ENCODE data around the gene PC.
A peak's percentile ranks its signal among the peaks of the same experiment; 100 is the strongest.

The PC gene

GRCh38 chr11:66885950-66886440 lies 72.2 kb downstream of the PC start:
- H3K36me3 Mint-ChIP-seq (ENCODE audit: low read depth), result no peaks in the 10 kb centered on the region
- H3K4me3 Mint-ChIP-seq, result no peak overlapping the region
- peaks cover 4% of the 10 kb centered on the region for H3K27me3 Mint-ChIP-seq (ENCODE audit: low read depth)
- H3K4me1 Mint-ChIP-seq, result peaks cover 50% of the 10 kb centered on the region
- TF ChIP-seq CTCF (IDR thresholded peaks at IDR 0.05; ENCODE audit: unreplicated experiment in 3 of 3), result no peak
- peak overlapping the region in 2 of 3 experiments; percentile 13 to 71 for H3K27ac Mint-ChIP-seq
- H3K9me3 Mint-ChIP-seq, result no peaks in the 10 kb centered on the region

GRCh38 chr11:66885469-66885868 lies 72.7 kb downstream of the PC start:
- TF ChIP-seq CTCF (IDR thresholded peaks at IDR 0.05; ENCODE audit: unreplicated experiment in 3 of 3), result no peak
- Mint-ChIP-seq H3K27me3 (ENCODE audit: low read depth) (peaks cover 4% of the 10 kb centered on the region), H3K36me3 (ENCODE audit: low read depth) (no peaks in the 10 kb centered on the region), H3K27ac (no peak overlapping the region), H3K4me3 (no peak overlapping the region), H3K4me1 (peaks cover 55% of the 10 kb centered on the region), H3K9me3 (no peaks in the 10 kb centered on the region)

GRCh38 chr11:66884443-66884842 lies 73.7 kb downstream of the PC start:
- no peaks in the 10 kb centered on the region for H3K36me3 Mint-ChIP-seq (ENCODE audit: low read depth)
- H3K4me1 Mint-ChIP-seq, result peaks cover 60% of the 10 kb centered on the region
- H3K9me3 Mint-ChIP-seq, result no peaks in the 10 kb centered on the region
- H3K27me3 Mint-ChIP-seq (ENCODE audit: low read depth), result peaks cover 4% of the 10 kb centered on the region
- TF ChIP-seq CTCF (IDR thresholded peaks at IDR 0.05; ENCODE audit: unreplicated experiment in 3 of 3), result no peak
- H3K4me3 Mint-ChIP-seq, result no peak overlapping the region
- H3K27ac Mint-ChIP-seq, result peak overlapping the region in 1 of 3 experiments; percentile 29

DNA sequence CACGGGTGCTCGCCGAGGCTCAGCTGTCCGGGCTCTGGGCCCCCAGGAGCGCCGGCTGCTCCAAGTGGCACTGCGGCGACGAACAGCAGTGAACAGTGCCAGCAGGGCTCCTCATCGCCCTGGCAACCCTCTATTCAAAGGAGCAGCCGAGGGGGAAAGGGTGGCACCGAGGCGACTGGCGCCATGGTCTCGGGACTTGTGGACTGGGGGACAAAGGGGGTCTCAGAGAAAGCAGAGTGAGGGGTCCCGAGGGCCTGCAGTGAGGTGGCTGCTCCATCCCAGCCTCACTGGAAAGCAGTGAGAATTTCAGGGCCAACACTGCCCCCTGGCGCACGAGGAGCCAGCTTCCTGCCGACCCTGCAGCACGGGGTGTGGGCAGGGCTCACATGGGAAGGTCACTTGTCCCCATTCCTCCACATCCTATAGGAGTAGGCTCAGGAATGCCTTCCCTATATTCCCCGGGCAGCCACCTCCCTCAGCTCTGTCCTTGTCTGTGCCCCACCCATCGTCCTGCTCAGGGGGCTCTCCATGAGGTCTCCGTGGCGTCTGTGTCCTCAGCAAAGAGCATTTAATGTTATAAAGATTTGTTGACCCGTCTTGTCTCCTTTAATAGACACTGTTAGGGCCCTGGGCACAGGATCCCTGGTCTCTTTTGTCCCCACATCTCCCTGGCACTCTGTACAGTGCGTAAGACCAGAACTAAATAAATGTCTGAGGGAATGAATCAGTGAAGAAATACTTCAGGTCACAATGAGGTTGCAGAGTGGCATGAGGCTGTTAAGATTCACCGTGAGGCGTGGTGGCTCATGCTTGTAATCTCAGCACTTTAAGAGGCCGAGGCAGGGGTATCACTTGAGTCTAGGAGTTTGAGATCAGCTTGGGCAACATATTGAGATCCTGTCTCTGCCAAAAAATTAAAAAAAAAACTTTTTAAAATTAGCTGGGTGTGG lies 74.9 kb downstream of the PC start:
- H3K27me3 Mint-ChIP-seq (ENCODE audit: low read depth), result no peaks in the 10 kb centered on the region
- no peaks in the 10 kb centered on the region for H3K36me3 Mint-ChIP-seq (ENCODE audit: low read depth)
- peak overlapping the region in 1 of 3 experiments; percentile 39 for H3K4me3 Mint-ChIP-seq
- peak; percentile 58 to 75 (median 61) for TF ChIP-seq CTCF (IDR thresholded peaks at IDR 0.05; ENCODE audit: unreplicated experiment in 3 of 3)
- H3K27ac Mint-ChIP-seq, result peak overlapping the region; percentile 62 to 85 (median 80)
- no peaks in the 10 kb centered on the region for H3K9me3 Mint-ChIP-seq
- peaks cover 71% of the 10 kb centered on the region for H3K4me1 Mint-ChIP-seq

- no peaks in the 10 kb centered on the region for H3K36me3 Mint-ChIP-seq (ENCODE audit: low read depth)
- no peaks in the 10 kb centered on the region for H3K27me3 Mint-ChIP-seq (ENCODE audit: low read depth)
- no peaks in the 10 kb centered on the region for H3K9me3 Mint-ChIP-seq
- peaks cover 77% of the 10 kb centered on the region for H3K4me1 Mint-ChIP-seq
- H3K4me3 Mint-ChIP-seq, result peak overlapping the region in 1 of 3 experiments; percentile 35
- H3K27ac Mint-ChIP-seq, result peak overlapping the region; percentile 3 to 83 (median 80)
- TF ChIP-seq CTCF (IDR thresholded peaks at IDR 0.05; ENCODE audit: unreplicated experiment in 3 of 3), result no peak
These were observed 75.6 kb downstream of the PC start for GRCh38 chr11:66882561-66883015.

Measured in nephron (organoid).